Endothelial cell of umbilical vein (primary cell): Measurements from ENCODE around the gene FSTL1. TPM values are rescaled to one million over a fixed set of nuclear protein-coding genes. Genes with fewer than 3 reads are reported as not detected.

ENCODE experiments used
- BruUV-seq: library from RNA; stranded (reverse); fragments of 400-500 nt; replicated peaks from 2 replicates; lab custom pipeline; 2021; lab: Mats Ljungman, UMichigan
- CTCF ChIA-PET: fragments of 300-600, 350-600 bp; sonication (Branson Sonifier 250); formaldehyde crosslinking; loops from one replicate; lab custom pipeline; 2021; ENCODE audit warnings: antibody characterized with exemption, inconsistent platforms; lab: Charles Lee
- POLR2A ChIA-PET: fragments of 300-600, 350-600 bp; sonication (Branson Sonifier 250); formaldehyde crosslinking; loops from one replicate; lab custom pipeline; 2021; ENCODE audit warnings: antibody characterized with exemption, inconsistent platforms; lab: Charles Lee
- DNase-seq: peaks from one replicate; pipeline ENCODE4 v3.0.0-alpha.2; 2011; ENCODE audit warnings: low read depth, low spot score
- FAIRE-seq: peaks from 2 replicates; lab custom pipeline; 2011; peaks lifted over from hg19 to GRCh38; lab: Jason Lieb, UNC
- H2AFZ ChIP-seq: 2 replicates; pipeline ENCODE4 v1.6.0; 2012; ENCODE audit warnings: low read depth, low read length, control low read depth, inconsistent platforms
- H3K27ac ChIP-seq: 2 replicates; pipeline ENCODE4 v1.5.1; 2011; ENCODE audit warnings: low read depth, mild to moderate bottlenecking, control low read depth, low read length, moderate library complexity; ENCODE audit not compliant: insufficient read depth
- H3K27me3 ChIP-seq, 2 experiments: 2 replicates each; pipeline versions ENCODE4 v1.6.0 to v1.6.1; 2011; ENCODE audit warnings: low read length in 2 of 2, mixed read lengths in 1 of 2; ENCODE audit not compliant: control insufficient read depth in 2 of 2, insufficient read depth in 2 of 2
- H3K36me3 ChIP-seq, 2 experiments: 2 replicates in 1 of 2; 3 replicates in 1 of 2; pipeline ENCODE4 v1.5.1; 2011; ENCODE audit warnings: low read length in 2 of 2, mild to moderate bottlenecking in 1 of 2, moderate library complexity in 1 of 2; ENCODE audit not compliant: control insufficient read depth in 2 of 2, insufficient read depth in 2 of 2; ENCODE audit errors: extremely low read depth in 1 of 2
- H3K4me1 ChIP-seq: 3 replicates; pipeline ENCODE4 v1.5.1; 2011; ENCODE audit warnings: mild to moderate bottlenecking, low read length; ENCODE audit not compliant: control insufficient read depth, insufficient read depth; ENCODE audit errors: extremely low read depth
- H3K4me2 ChIP-seq: 2 replicates; pipeline ENCODE4 v1.6.1; 2011; ENCODE audit warnings: low read length, control low read depth, mixed read lengths; ENCODE audit not compliant: insufficient read depth
- H3K4me3 ChIP-seq, 3 experiments: fragments of 200-600 bp in 1 of 3; sonication (generic), shearing (Covaris generic) in 1 of 3; replicated peaks in 1 of 3; 2 replicates each; pipeline ENCODE4 v1.5.1; 2011 to 2016; ENCODE audit warnings: control low read depth in 3 of 3, low read length in 3 of 3, mild to moderate bottlenecking in 2 of 3, inconsistent platforms in 1 of 3, low read depth in 1 of 3, moderate library complexity in 1 of 3; ENCODE audit not compliant: insufficient read depth in 1 of 3
- H3K79me2 ChIP-seq: 2 replicates; pipeline ENCODE4 v1.6.0; 2012; ENCODE audit warnings: low read length, inconsistent platforms; ENCODE audit not compliant: control insufficient read depth, insufficient read depth
- H3K9ac ChIP-seq: replicated peaks from 2 replicates; pipeline ENCODE3; 2011; ENCODE audit warnings: low read length, control low read depth; ENCODE audit not compliant: insufficient read depth; ENCODE audit errors: extremely low read depth
- H3K9me1 ChIP-seq: replicated peaks from 3 replicates; pipeline ENCODE4 v1.6.0; 2011; ENCODE audit warnings: mild to moderate bottlenecking, low read length; ENCODE audit not compliant: control insufficient read depth, insufficient read depth; ENCODE audit errors: extremely low read depth
- H3K9me3 ChIP-seq: replicated peaks from 2 replicates; pipeline ENCODE4 v1.5.1; 2012; ENCODE audit warnings: low read length, inconsistent platforms; ENCODE audit not compliant: control insufficient read depth, insufficient read depth
- H4K20me1 ChIP-seq: replicated peaks from 2 replicates; pipeline ENCODE3; 2011; ENCODE audit warnings: mild to moderate bottlenecking, low read length; ENCODE audit not compliant: control insufficient read depth, insufficient read depth; ENCODE audit errors: extremely low read depth
- EZH2 ChIP-seq: IDR thresholded peaks from 2 replicates; pipeline ENCODE4 v1.6.1; 2012; ENCODE audit warnings: borderline replicate concordance, low read depth, mild to moderate bottlenecking, moderate library complexity, low read length, inconsistent platforms; ENCODE audit not compliant: severe bottlenecking
- FOS ChIP-seq: IDR thresholded peaks from 2 replicates; pipeline ENCODE4 v1.6.1; 2011; ENCODE audit warnings: mild to moderate bottlenecking, low read length, moderate library complexity, borderline replicate concordance; ENCODE audit not compliant: insufficient read depth
- GATA2 ChIP-seq: IDR thresholded peaks from 2 replicates; pipeline ENCODE4 v1.7.0; 2011; ENCODE audit warnings: low read depth, mild to moderate bottlenecking, moderate library complexity, mixed read lengths, low read length; ENCODE audit not compliant: insufficient read length, insufficient read depth
- JUN ChIP-seq: IDR thresholded peaks from 2 replicates; pipeline ENCODE4 v1.6.1; 2011; ENCODE audit warnings: borderline replicate concordance, low read depth; ENCODE audit not compliant: insufficient read length, insufficient read depth
- MYC ChIP-seq: IDR thresholded peaks from one replicate; pipeline ENCODE4 v1.6.1; 2011; ENCODE audit warnings: mild to moderate bottlenecking, low read depth, low read length
- POLR2A ChIP-seq: IDR thresholded peaks from 2 replicates; pipeline ENCODE4 v1.6.1; 2012; ENCODE audit warnings: low read depth, mild to moderate bottlenecking, control low read depth, low read length
- POLR2AphosphoS5 ChIP-seq: IDR thresholded peaks from 2 replicates; pipeline ENCODE4 v1.6.1; 2012; ENCODE audit warnings: low read depth, mild to moderate bottlenecking, control low read depth, low read length, moderate library complexity; ENCODE audit not compliant: insufficient read depth
- dilution Hi-C: fragments of 300-500 bp; cut with MboI; formaldehyde crosslinking; loops from one replicate; pipeline ENCODE4 v1.15.0; 2019; ENCODE audit warnings: low sequenced_read_pairs; ENCODE audit not compliant: extremely low pct_ligation_motif_present
- intact Hi-C: fragments of 100-400 bp; cut with micrococcal nuclease; formaldehyde crosslinking; loops from one replicate; pipeline ENCODE4 v1.10.0; 2022
- polyA plus RNA-seq, 4 experiments: library from polyadenylated mRNA; depleted of rRNA in 3 of 4; stranded (reverse) in 3 of 4; unstranded in 1 of 4; fragments of >200 nt; gene quantifications; 2 replicates each; pipeline versions ENCODE4 v1.2.1 to v1.2.3, GENCODE V29; 2011 to 2012; ENCODE audit warnings: missing spikeins in 1 of 4
- total RNA-seq: library from RNA; stranded (reverse); gene quantifications from 2 replicates; pipeline ENCODE4 v1.2.3, GENCODE V29; 2021
- TF ChIP-seq, protein P1 (sequence below), 2 donors: IDR thresholded peaks; 1 replicate in 1 of 2; 2 replicates in 1 of 2; pipeline ENCODE4 v1.5.1; 2011; ENCODE audit warnings: low read length in 2 of 2, mild to moderate bottlenecking in 2 of 2, moderate library complexity in 2 of 2, control low read depth in 1 of 2, inconsistent platforms in 1 of 2, low read depth in 1 of 2; ENCODE audit not compliant: insufficient read depth in 1 of 2; ENCODE audit errors: extremely low read depth in 1 of 2
- TF ChIP-seq, protein P2 (sequence below): IDR thresholded peaks from 2 replicates; pipeline ENCODE4 v1.6.1; 2011; ENCODE audit not compliant: insufficient read depth, insufficient read length

Gene FSTL1
- total and polyA plus RNA-seq, 2 donors (not counting 3 experiments of a cell fraction or from before 2014, with no cell fraction given), result 235 to 562 TPM

GRCh38 chr3:120461416-120461815 is 10.6 kb upstream of the FSTL1 start:
- no TSS peak for BruUV-seq
- Histone ChIP-seq H3K9ac (no peak overlapping the region), H3K4me3 (no peak overlapping the region), H2AFZ (no peak overlapping the region), H3K79me2 (no peaks in the 10 kb centered on the region), H3K9me3 (no peaks in the 10 kb centered on the region), H3K4me2 (no peak overlapping the region), H3K27me3 (no peaks in the 10 kb centered on the region), H3K9me1 (no peaks in the 10 kb centered on the region), H3K4me1 (peaks cover 4% of the 10 kb centered on the region), H4K20me1 (no peaks in the 10 kb centered on the region), H3K27ac (no peak overlapping the region), H3K36me3 (no peaks in the 10 kb centered on the region)
- CTCF ChIA-PET, result interaction anchor here (1.8 kb wide), 1 partner anchor 18 kb away, joined by 5 read pairs; no protein-coding TSS in a partner anchor
- POLR2A ChIA-PET, result no interaction called here
- intact Hi-C loops, result no loop called here
- dilution Hi-C loops, result no loop called here
- FAIRE-seq, result no peak
- DNase-seq, result no peak
- no peak for TF ChIP-seq FOS
- TF ChIP-seq MYC, result no peak
- no peak for TF ChIP-seq JUN
- TF ChIP-seq POLR2AphosphoS5, result no peak
- TF ChIP-seq GATA2, result no peak
- TF ChIP-seq POLR2A, result no peak
- TF ChIP-seq, protein P1, sequence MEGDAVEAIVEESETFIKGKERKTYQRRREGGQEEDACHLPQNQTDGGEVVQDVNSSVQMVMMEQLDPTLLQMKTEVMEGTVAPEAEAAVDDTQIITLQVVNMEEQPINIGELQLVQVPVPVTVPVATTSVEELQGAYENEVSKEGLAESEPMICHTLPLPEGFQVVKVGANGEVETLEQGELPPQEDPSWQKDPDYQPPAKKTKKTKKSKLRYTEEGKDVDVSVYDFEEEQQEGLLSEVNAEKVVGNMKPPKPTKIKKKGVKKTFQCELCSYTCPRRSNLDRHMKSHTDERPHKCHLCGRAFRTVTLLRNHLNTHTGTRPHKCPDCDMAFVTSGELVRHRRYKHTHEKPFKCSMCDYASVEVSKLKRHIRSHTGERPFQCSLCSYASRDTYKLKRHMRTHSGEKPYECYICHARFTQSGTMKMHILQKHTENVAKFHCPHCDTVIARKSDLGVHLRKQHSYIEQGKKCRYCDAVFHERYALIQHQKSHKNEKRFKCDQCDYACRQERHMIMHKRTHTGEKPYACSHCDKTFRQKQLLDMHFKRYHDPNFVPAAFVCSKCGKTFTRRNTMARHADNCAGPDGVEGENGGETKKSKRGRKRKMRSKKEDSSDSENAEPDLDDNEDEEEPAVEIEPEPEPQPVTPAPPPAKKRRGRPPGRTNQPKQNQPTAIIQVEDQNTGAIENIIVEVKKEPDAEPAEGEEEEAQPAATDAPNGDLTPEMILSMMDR (IDR thresholded peaks at IDR 0.05; ENCODE audit: extremely low read depth in 1 of 2, insufficient read depth in 1 of 2, low read depth in 1 of 2, low read length in 2 of 2), result no peak
- TF ChIP-seq, protein P2, sequence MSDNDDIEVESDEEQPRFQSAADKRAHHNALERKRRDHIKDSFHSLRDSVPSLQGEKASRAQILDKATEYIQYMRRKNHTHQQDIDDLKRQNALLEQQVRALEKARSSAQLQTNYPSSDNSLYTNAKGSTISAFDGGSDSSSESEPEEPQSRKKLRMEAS, result no peak
- no peak for TF ChIP-seq EZH2
